GM10248 (cell line): Measurements from ENCODE around the gene KLHDC4.

Experiments used
- CTCF ChIA-PET: fragments of 300-600 bp; sonication (Branson Sonifier 250); formaldehyde crosslinking; extraction: SDS; loops from one replicate; lab custom pipeline; 2021; ENCODE audit warnings: antibody characterized with exemption; lab: Yijun Ruan, JAX
- POLR2A ChIA-PET: fragments of 350-650 bp; sonication (Branson Sonifier 250); formaldehyde crosslinking; extraction: SDS; loops from one replicate; lab custom pipeline; 2020; ENCODE audit warnings: antibody characterized with exemption; lab: Yijun Ruan, JAX
- DNase-seq: peaks from one replicate; pipeline ENCODE4 v3.0.0; 2012; ENCODE audit errors: extremely low spot score
- CTCF ChIP-seq: IDR thresholded peaks from 2 replicates; pipeline ENCODE4 v1.5.1; 2012; ENCODE audit warnings: mild to moderate bottlenecking, low read depth; ENCODE audit errors: extremely low read depth, missing control alignments, control extremely low read depth

The KLHDC4 gene

GRCh38 chr16:87698241-87698640, 67.5 kb downstream of the KLHDC4 start:
- POLR2A ChIA-PET = no interaction called here
- CTCF ChIA-PET = interaction anchor here (0.9 to 1.5 kb wide), 2 partner anchors 71 to 109 kb away, joined by 3 to 5 read pairs; no protein-coding TSS in a partner anchor
- no peak for TF ChIP-seq CTCF
- peak; percentile 72 for DNase-seq

DNA sequence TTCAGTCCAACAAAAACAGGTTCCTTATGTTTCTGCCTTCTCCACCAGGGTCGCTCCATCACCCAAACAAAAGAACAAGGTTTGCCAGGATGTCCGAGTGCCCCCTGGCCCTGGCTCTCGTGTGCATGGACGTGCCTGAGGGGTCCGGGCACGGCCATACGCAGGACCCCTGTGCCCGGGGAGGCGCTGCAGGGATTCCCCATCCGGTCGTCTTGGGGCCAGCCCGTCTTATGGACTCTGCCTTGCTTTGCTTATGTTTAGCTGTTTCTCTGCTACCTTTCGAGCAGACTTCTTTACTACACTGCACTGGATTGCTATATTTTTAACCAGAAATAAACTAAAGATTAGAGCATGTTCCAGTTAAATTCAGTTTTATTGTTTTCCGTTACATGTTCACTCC, 68.0 kb downstream of the KLHDC4 start:
- DNase-seq = no peak
- POLR2A ChIA-PET = no interaction called here
- no peak for TF ChIP-seq CTCF
- CTCF ChIA-PET = interaction anchor here (0.9 to 1.5 kb wide), 2 partner anchors 72 to 109 kb away, joined by 3 to 5 read pairs; no protein-coding TSS in a partner anchor

GRCh38 chr16:87697256-87697655, 68.5 kb downstream of the KLHDC4 start:
- TF ChIP-seq CTCF = no peak
- CTCF ChIA-PET = no interaction called here
- DNase-seq = no peak
- POLR2A ChIA-PET = no interaction called here

DNA sequence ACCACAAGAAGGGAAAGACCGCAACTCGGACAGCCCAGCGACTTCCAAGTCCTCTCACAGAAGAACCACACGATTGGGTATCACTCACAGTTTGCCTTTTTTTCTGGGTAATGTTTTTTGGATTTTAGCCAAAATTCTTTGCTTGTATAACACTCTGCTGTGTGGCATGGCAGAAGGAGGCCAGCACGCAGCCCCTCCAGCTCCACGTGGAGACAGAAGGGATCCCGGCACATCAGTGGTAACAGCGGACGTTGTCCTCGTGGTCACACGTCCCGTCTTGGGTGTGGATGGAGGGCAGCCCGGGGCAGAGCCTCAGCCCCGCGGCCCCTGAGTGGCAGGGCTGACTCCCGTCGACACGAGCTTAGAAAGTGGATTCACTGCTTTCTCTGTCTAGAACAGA, 69.1 kb downstream of the KLHDC4 start:
- no peak for TF ChIP-seq CTCF
- ChIA-PET CTCF (no interaction called here), POLR2A (no interaction called here)
- DNase-seq = no peak

DNA sequence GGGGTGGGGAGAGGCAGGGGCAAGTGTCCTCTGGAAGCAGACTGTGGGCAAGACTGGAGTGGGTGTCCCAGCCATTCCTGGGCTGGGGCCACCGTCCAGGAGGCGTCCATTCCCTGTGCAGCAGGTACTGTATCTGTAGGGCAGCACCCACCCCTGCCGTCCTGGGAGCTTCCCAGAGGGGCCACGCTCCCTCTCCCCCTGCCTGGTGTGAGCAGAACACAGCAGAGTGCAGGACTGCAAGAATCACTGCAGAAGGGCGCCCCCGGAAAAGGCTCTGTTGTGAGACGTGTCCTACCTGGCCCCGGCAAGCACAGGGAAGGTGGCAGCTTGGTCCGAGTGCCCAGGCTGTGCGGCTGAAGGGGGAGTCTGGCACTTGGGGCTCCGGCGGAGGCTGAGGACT, 70.3 kb downstream of the KLHDC4 start:
- no peak for TF ChIP-seq CTCF
- POLR2A ChIA-PET = no interaction called here
- no peak for DNase-seq
- CTCF ChIA-PET = interaction anchor here (1.5 to 1.7 kb wide), 2 partner anchors 14 to 74 kb away, joined by 4 to 5 read pairs; no protein-coding TSS in a partner anchor

- DNase-seq = no peak
- ChIA-PET POLR2A (no interaction called here), CTCF (interaction anchor here (1.5 to 1.7 kb wide), 3 partner anchors 13 to 148 kb away, joined by 3 to 5 read pairs (median 4); no protein-coding TSS in a partner anchor)
- TF ChIP-seq CTCF = no peak
Measured at GRCh38 chr16:87694441-87695125, 71.2 kb downstream of the KLHDC4 start.
